Spleen (tissue), 11 donors: ENCODE results near the gene HACD2. TPM values are rescaled to one million over a fixed set of nuclear protein-coding genes. Genes with fewer than 3 reads are reported as not detected.

Source experiments
- DNase-seq: peaks from one replicate; pipeline ENCODE4 v3.0.0-alpha.2; 2020
- H3K27ac ChIP-seq, 8 donors: fragments of 200-600 bp; sonication (generic) in 7 of 8; 1 replicate in 4 of 8; 2 replicates in 4 of 8; pipeline versions ENCODE4 v1.5.0 to v1.8.0; 2016 to 2021; ENCODE audit warnings: inconsistent platforms in 4 of 8, mild to moderate bottlenecking in 4 of 8, moderate library complexity in 1 of 8
- H3K27me3 ChIP-seq, 7 donors: fragments of 200-600 bp; sonication (generic) in 6 of 7; replicated peaks in 1 of 7; 1 replicate in 4 of 7; 2 replicates in 3 of 7; pipeline versions ENCODE4 v1.5.0 to v1.8.0; 2016 to 2021; ENCODE audit warnings: inconsistent platforms in 3 of 7, mild to moderate bottlenecking in 1 of 7
- H3K36me3 ChIP-seq, 6 donors: fragments of 200-600 bp; sonication (generic) in 5 of 6; 1 replicate in 4 of 6; 2 replicates in 2 of 6; pipeline versions ENCODE4 v1.5.0 to v1.8.0; 2016 to 2021; ENCODE audit warnings: inconsistent platforms in 2 of 6
- H3K4me1 ChIP-seq, 6 donors: fragments of 200-600 bp; sonication (generic) in 5 of 6; 1 replicate in 3 of 6; 2 replicates in 3 of 6; pipeline versions ENCODE4 v1.5.0 to v1.8.0; 2016 to 2021; ENCODE audit warnings: inconsistent platforms in 3 of 6
- H3K4me3 ChIP-seq, 8 donors: fragments of 200-600 bp; sonication (generic) in 7 of 8; 1 replicate in 4 of 8; 2 replicates in 4 of 8; pipeline versions ENCODE4 v1.5.0 to v1.8.0; 2016 to 2021; ENCODE audit warnings: inconsistent platforms in 4 of 8, mild to moderate bottlenecking in 4 of 8, moderate library complexity in 2 of 8
- H3K9me3 ChIP-seq, 8 donors: fragments of 200-600 bp; sonication (generic) in 7 of 8; 1 replicate in 4 of 8; 2 replicates in 4 of 8; pipeline versions ENCODE4 v1.5.0 to v1.8.0; 2016 to 2021; ENCODE audit warnings: inconsistent platforms in 4 of 8
- POLR2A ChIP-seq, 3 donors: fragments of 450-650 bp; IDR thresholded peaks; one replicate each; pipeline ENCODE4 v1.5.1; 2017; ENCODE audit warnings: antibody characterized with exemption in 3 of 3, mild to moderate bottlenecking in 1 of 3
- POLR2AphosphoS5 ChIP-seq, 3 donors: sonication (generic); formaldehyde crosslinking; IDR thresholded peaks; one replicate each; pipeline ENCODE4 v1.5.1; 2017; ENCODE audit warnings: antibody characterized with exemption in 3 of 3
- WGBS, 5 donors: extraction: QIAGEN DNeasy Blood & Tissue Kit in 3 of 5; methylation state at CpG; one replicate each; pipeline versions ENCODE4 v1.1.5 to v1.1.7; 2013 to 2018; 5-methylcytosine and 5-hydroxymethylcytosine counted together
- intact Hi-C: fragments of 100-400 bp; cut with DNase I; formaldehyde crosslinking; loops from one replicate; pipeline ENCODE4 v1.15.0; 2023; ENCODE audit warnings: low total_unique reads
- polyA plus RNA-seq, 3 donors: library from polyadenylated mRNA; stranded (reverse); fragments of 200-250 nt; gene quantifications; one replicate each; pipeline ENCODE4 v1.2.1, GENCODE V29; 2013
- total RNA-seq, 7 donors: library from RNA; depleted of rRNA in 3 of 7; stranded (reverse); fragments of >200 nt in 3 of 7; fragmentation: NEBNext Ultra II Directional in 4 of 7; extraction: Animal tissue kit (Norgen Biotek cat#: 25700) in 4 of 7; gene quantifications; one replicate each; pipeline versions ENCODE4 v1.1.0 to v1.2.1, GENCODE V29; 2016 to 2021
- TF ChIP-seq, protein P1 (sequence below), 11 experiments: fragments of 200-600 bp in 7 of 11; fragments of 450-650 bp in 4 of 11; sonication (generic) in 4 of 11; IDR thresholded peaks in 8 of 11; conservative IDR thresholded peaks in 3 of 11; 1 replicate in 7 of 11; 2 replicates in 4 of 11; pipeline versions ENCODE4 v1.4.0 to v1.8.0; 2016 to 2021; ENCODE audit warnings: antibody characterized with exemption in 11 of 11, inconsistent platforms in 4 of 11, mild to moderate bottlenecking in 1 of 11
- donor health status: healthy with polysubstance abuse.
- donor health status: DM: no; HTN: no; CAD: no; lungs with moderate emphysema.
- donor health status: DM: no; HTN: no; CAD: no.
- donor health status: Bipolar disorder and iron deficiency.
- donor health status: healthy.
- donor health status: DM: no; HTN: no; CAD: no.
- donor health status: DM: yes; HTN: yes; CAD: no.

Gene HACD2
- total and polyA plus RNA-seq, 10 donors, result 6.0 to 26.6 (median 18.9) TPM

- WGBS, 5 donors, result 60 to 81% (median 66%) methylated on average over 3 of the region's 3 CpGs
- peaks cover 0 to 44% (median 31%) of the 10 kb centered on the region in 6 donors for H3K4me1 ChIP-seq
- H3K4me3 ChIP-seq, result peak overlapping the region in 3 of 8 donors; percentile 61 to 98 (median 81)
- DNase-seq, result no peak
- H3K27me3 ChIP-seq, result no peaks in the 10 kb centered on the region
- intact Hi-C loops, result no loop called here
- H3K9me3 ChIP-seq, result no peaks in the 10 kb centered on the region
- H3K36me3 ChIP-seq, result peaks cover 0 to 32% (median 11%) of the 10 kb centered on the region in 6 donors
- TF ChIP-seq, protein P1, sequence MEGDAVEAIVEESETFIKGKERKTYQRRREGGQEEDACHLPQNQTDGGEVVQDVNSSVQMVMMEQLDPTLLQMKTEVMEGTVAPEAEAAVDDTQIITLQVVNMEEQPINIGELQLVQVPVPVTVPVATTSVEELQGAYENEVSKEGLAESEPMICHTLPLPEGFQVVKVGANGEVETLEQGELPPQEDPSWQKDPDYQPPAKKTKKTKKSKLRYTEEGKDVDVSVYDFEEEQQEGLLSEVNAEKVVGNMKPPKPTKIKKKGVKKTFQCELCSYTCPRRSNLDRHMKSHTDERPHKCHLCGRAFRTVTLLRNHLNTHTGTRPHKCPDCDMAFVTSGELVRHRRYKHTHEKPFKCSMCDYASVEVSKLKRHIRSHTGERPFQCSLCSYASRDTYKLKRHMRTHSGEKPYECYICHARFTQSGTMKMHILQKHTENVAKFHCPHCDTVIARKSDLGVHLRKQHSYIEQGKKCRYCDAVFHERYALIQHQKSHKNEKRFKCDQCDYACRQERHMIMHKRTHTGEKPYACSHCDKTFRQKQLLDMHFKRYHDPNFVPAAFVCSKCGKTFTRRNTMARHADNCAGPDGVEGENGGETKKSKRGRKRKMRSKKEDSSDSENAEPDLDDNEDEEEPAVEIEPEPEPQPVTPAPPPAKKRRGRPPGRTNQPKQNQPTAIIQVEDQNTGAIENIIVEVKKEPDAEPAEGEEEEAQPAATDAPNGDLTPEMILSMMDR (IDR thresholded peaks at IDR 0.05 in 8 of 11, conservative IDR thresholded peaks at IDR 0.05 in 3 of 11), result no peak
- TF ChIP-seq POLR2AphosphoS5 (IDR thresholded peaks at IDR 0.05) (no peak), POLR2A (IDR thresholded peaks at IDR 0.05) (no peak)
- H3K27ac ChIP-seq, result no peak overlapping the region
These were observed 1.3 kb downstream of the HACD2 start for GRCh38 chr3:123583561-123583960.

DNA sequence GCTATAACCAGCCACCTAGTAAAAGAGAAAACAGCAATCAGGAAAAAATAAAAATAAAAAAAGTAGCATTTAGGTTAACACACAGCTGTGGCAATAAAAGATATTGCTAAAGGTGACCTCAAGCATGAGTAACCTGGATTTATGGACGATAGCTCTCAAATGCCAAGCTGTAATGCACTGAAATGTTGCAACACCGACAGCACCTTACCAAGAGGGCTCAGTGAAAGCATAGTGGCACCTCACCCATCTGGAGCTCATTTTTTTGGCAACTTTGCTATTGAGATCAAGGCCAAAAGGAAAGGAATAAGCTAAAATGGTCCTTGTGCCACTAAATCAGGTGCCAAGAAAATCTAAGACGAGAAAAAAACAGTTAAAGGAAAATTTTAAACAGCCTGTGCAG is 2.5 kb downstream of the HACD2 start:
- TF ChIP-seq POLR2AphosphoS5 (IDR thresholded peaks at IDR 0.05) (no peak), POLR2A (IDR thresholded peaks at IDR 0.05) (no peak)
- TF ChIP-seq, protein P1 (IDR thresholded peaks at IDR 0.05 in 8 of 11, conservative IDR thresholded peaks at IDR 0.05 in 3 of 11), result no peak
- WGBS, 5 donors, result 65 to 81% (median 74%) methylated on average over 3 of the region's 3 CpGs
- no peak overlapping the region for H3K27ac ChIP-seq
- peaks cover 0 to 44% (median 31%) of the 10 kb centered on the region in 6 donors for H3K4me1 ChIP-seq
- no peak overlapping the region for H3K4me3 ChIP-seq
- H3K9me3 ChIP-seq, result no peaks in the 10 kb centered on the region
- H3K27me3 ChIP-seq, result no peaks in the 10 kb centered on the region
- peaks cover 0 to 43% (median 11%) of the 10 kb centered on the region in 6 donors for H3K36me3 ChIP-seq
- DNase-seq, result no peak
- intact Hi-C loops, result no loop called here

GRCh38 chr3:123576122-123576521 is 8.7 kb downstream of the HACD2 start:
- intact Hi-C loops, result no loop called here
- H3K4me3 ChIP-seq, result no peak overlapping the region
- 44 to 69% (median 63%) methylated on average over 3 of the region's 3 CpGs for WGBS, 5 donors
- no peaks in the 10 kb centered on the region for H3K9me3 ChIP-seq
- H3K4me1 ChIP-seq, result peaks cover 0 to 28% (median 12%) of the 10 kb centered on the region in 6 donors
- H3K27ac ChIP-seq, result peak overlapping the region in 1 of 8 donors; percentile 16
- no peak for TF ChIP-seq POLR2A (IDR thresholded peaks at IDR 0.05)
- DNase-seq, result no peak
- H3K36me3 ChIP-seq, result peaks cover 0 to 54% (median 11%) of the 10 kb centered on the region in 6 donors
- H3K27me3 ChIP-seq, result no peaks in the 10 kb centered on the region

GRCh38 chr3:123571973-123572365 is 12.9 kb downstream of the HACD2 start:
- intact Hi-C loops, result no loop called here
- H3K9me3 ChIP-seq, result no peaks in the 10 kb centered on the region
- no peak overlapping the region for H3K4me3 ChIP-seq
- TF ChIP-seq POLR2A (IDR thresholded peaks at IDR 0.05), result no peak
- TF ChIP-seq, protein P1 (IDR thresholded peaks at IDR 0.05 in 8 of 11, conservative IDR thresholded peaks at IDR 0.05 in 3 of 11), result no peak
- WGBS, 5 donors, result 78 to 99% (median 91%) methylated on average over 2 of the region's 2 CpGs
- no peaks in the 10 kb centered on the region for H3K27me3 ChIP-seq
- no peak for DNase-seq
- peaks cover 0 to 26% (median 9%) of the 10 kb centered on the region in 6 donors for H3K4me1 ChIP-seq
- H3K27ac ChIP-seq, result no peak overlapping the region
- H3K36me3 ChIP-seq, result peaks cover 0 to 27% (median 0%) of the 10 kb centered on the region in 6 donors
